HG03439 (cell line): Measurements from ENCODE around the gene SORBS2.
"Not testable (repeated sequence)": the region's sequence is repeated elsewhere in the genome, so short reads cannot be mapped to it uniquely, and the experiment has no call there.

ENCODE experiments used
- ATAC-seq: cut with Tn5 transposase; IDR thresholded peaks from one replicate; pipeline ENCODE4 v1.9.1; 2021; ENCODE audit warnings: mild to moderate bottlenecking, moderate library complexity; ENCODE audit not compliant: unreplicated experiment

Gene SORBS2

GRCh38 chr4:185716577-185717376 is 95.2 kb downstream of the SORBS2 start:
- ATAC-seq: no peak

- ATAC-seq: no peak
These were observed 95.8 kb downstream of the SORBS2 start for GRCh38 chr4:185716141-185716551.

- ATAC-seq: not testable (repeated sequence)
These were observed 97.5 kb downstream of the SORBS2 start for GRCh38 chr4:185714524-185714923.

DNA sequence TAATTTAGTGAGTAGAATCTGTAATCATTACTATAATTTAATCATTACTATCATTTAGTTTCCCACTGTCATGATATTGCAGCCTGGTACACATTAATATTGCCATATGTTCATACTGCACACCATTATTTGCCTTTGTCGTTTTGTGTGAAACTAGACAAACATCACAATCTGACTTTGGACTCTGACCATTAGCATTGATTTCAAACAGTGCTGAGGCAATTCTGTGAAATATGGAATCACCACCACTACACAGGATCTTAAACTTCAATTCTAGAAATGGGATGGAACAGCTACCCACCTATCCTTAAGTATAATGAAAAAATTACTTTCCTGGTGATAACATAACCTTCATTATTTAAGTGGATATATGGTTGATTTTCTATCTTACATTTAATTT is 98.3 kb downstream of the SORBS2 start:
- no peak for ATAC-seq

GRCh38 chr4:185713272-185713671 is 98.7 kb downstream of the SORBS2 start:
- ATAC-seq: no peak

DNA sequence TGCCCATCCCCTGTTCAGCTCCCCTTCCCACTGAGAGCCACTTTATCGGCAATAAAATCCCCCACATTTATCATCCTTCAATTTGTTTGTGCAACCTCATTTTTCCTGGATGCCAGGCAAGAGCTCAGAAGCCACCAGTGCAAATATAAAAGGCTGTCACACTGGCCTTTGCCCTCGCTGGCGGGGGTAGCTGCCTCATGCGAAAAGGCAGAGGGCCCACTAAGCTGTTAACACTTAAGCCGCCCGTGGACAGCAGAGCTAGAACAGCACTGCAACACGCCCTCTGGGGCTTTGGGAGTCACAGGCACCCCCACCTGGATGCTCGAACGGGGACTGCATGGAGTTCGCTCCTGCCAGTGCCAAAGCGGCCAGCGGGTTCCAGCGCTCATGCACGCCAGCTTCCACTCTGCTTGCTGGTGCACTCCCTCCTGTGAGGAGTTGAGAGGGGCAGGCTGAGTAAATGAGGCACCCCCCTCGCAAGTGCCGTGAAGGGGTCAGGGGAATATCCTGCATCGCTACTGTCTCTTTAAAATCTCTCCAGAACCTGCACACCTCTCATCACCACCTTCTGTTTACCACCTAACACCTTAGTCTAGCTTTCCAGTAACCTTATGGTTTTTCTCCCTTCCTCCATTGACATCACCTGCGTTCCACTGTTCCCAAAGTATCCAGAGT is 99.5 kb downstream of the SORBS2 start:
- no peak for ATAC-seq

DNA sequence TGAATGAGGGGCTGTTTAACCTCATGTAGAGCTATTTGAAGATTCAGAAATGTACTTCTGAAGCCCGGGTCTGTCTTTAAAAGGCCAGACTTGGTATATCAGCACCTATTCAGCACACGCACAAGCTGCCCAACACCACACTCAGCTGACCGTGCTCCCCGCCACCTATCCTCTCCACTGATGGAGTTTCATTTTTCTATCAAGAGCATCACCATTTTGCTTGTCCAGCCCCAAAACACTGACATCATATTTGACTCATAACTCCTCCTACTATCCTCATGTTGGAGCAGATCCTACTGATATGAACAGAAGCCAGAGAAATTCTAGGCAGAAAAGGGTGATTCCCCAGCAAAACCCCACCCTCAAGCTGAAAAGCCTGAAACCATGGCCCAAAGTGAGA is 100.3 kb downstream of the SORBS2 start:
- ATAC-seq: no peak

- no peak for ATAC-seq
These were observed 101.5 kb downstream of the SORBS2 start for GRCh38 chr4:185710487-185710995.

DNA sequence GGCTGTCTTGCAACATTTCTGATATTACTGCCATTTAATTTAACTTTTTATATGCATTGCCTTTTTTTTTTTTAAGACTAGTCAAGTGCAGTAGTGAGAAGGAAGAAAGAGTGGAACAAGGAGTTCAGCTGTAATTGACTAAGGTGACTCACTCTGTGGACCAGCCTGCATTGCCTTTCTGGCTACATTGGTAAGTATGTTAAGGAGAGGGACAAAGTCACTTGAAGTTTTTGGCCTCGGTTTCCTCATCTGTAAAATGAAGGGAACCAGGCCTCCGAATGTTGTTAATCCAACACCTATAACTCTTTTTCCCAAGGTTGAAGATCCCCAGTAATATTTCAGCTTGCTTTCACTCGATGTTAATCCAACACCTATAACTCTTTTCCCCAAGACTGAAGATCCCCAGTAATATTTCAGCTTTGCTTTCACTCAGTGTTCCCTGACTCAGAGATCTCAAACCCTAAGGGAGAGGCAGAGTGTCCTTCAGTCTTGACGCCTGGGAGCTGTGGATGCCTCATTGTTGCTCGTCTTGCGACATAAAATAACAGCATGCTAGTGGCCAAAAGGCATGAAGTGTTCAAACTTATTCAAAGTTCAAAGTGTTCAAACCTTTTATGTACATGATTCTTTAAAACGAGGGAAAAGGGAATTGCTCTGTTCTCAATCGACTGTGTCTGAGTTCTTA is 102.0 kb downstream of the SORBS2 start:
- ATAC-seq: no peak

DNA sequence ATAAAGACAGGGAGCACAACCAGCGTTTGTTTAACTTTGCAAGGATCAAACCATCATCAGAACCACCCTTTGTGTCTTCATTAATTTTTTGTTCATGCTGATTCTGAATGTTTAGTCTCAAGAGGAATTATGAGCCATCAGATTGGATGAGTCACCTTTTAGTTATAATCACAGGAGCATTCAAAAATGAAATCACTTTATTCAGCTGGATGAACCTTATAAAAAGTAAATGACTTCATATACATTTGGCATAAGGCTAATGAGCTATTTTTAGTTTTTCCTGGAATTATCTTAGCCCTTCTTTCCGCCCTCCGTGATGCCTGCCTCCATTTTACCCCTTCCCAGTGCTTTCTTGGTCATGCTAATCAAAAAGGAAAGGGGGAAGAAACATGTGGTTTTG is 103.6 kb downstream of the SORBS2 start:
- ATAC-seq: no peak

DNA sequence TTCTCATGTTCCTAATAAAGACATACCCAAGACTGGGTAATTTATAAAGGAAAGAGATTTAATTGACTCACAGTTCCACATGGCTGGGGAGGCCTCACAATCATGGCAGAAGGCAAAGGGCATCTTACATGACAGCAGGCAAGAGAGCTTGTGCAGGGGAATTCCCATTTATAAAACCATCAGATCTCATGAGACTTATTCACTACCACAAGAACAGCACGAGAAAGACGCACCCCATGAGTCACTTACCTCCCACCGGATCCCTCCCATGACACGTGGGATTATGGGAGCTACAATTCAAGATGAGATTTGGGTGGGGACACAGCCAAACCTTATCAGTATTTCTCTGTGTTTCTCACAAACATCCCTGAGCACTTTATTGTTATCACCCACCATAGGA is 104.4 kb downstream of the SORBS2 start:
- not testable (repeated sequence) for ATAC-seq

GRCh38 chr4:185702147-185702663 is 109.8 kb downstream of the SORBS2 start:
- ATAC-seq: no peak

DNA sequence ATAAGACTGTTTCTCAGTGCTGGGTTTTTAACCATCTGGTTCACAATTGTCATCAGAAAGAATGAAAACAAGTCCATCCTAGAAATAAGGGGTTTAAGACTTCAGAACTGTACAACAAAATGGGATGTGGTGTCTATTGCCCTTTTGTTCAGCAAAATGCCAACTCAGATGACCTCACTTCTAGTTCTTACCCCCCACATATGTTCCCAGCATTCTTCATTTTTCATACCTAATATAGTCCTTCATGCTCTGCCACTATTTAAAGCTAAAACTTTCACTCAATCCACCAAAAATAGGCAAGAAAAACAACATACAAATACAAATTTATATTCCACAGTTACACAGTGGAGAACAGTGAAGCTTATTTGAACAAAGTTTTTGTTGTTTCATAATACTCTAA is 111.4 kb downstream of the SORBS2 start:
- ATAC-seq: no peak

DNA sequence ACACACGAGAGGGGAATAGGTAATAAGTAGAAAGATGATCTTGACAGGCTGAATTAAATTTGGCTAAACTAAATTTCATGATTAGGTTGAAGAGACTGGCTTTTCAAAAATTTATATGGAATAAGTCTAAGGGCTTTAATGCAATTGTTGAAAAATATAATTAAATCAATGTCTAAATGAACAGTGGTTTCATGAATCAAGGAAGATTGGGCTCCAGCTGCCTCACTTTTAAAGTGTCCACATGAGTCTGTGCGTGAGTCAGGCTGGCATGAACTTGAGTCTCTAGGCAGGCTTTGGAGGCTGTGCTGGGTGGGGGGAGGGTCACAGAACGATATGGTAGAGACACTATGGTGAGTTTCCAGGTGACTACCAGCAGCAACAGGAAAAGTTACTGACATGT is 111.9 kb downstream of the SORBS2 start:
- ATAC-seq: no peak

DNA sequence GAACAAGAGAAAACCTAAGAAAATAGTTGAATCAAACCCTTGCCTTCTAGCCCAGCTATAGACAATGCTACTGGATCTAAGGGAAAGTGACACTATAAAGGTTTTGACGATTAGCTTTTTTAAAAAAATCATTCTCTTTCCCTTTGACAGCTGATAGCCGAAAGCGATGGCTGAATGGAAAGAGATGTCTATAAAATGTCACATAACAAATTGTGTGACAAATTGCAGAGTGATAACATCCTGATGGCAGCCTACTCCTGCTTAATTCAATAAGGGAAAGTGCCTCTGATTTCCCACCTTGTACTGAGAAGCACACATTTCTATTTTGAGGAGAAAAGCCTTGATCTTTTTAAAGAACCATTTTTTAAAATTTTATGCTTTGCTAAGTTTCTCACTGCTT is 114.5 kb downstream of the SORBS2 start:
- no peak for ATAC-seq

DNA sequence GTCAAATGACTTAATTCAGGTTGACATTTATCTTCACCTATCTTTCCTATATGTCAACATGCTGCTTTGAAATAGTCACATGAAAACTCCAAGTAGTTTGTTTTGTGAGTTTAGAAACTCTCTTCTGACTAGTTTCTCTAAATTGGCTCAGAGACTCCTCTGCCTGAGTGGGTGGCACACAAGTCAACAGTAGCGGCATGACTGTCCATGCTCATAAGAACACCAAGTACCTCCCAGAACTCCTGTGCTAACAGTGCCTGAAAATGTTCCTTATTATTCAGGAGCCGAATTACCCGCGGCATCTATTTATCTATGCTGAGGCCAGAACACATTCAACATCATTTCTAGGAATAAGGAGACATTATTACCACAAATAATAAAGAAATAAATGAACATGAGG is 116.3 kb downstream of the SORBS2 start:
- ATAC-seq: no peak

- no peak for ATAC-seq
These were observed 118.3 kb downstream of the SORBS2 start for GRCh38 chr4:185693548-185694215.

GRCh38 chr4:185689407-185689806 is 122.6 kb downstream of the SORBS2 start:
- ATAC-seq: no peak

DNA sequence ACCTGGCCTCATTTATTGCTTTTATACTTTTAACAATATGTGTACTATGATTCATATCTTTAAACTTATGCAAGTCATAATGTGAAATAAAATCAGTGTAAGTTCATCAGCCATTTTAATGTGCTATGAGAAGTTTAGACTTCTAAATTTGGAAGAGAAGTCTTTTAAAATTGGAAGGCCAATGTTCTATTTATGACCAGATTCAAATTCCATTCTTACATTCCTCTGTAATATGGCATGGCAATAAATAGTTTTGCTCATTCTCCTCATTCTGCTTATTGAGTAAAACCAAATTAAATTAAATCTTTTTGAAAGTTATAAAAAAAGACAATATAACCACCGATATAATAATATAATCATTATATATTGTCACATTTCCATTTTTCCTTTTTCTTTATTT is 126.2 kb downstream of the SORBS2 start:
- no peak for ATAC-seq

DNA sequence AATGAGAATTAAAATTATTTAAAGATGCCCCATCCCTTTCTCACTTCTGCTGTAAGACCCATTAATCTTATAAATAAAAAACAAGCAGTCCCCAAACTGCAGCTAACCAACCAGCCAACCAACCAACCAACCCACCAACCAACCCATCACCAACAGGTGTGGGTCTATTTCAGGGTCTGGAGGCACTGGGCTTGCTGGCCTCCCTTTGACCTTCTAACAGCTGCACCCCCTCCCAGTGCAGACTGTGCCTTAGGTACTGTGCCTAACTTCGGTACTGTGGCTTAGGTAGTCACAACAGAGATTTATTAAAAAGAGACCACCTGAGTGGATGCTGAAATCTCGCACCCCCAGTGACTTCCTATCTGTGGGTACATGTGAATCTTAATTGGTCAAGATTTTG is 128.1 kb downstream of the SORBS2 start:
- ATAC-seq: no peak

DNA sequence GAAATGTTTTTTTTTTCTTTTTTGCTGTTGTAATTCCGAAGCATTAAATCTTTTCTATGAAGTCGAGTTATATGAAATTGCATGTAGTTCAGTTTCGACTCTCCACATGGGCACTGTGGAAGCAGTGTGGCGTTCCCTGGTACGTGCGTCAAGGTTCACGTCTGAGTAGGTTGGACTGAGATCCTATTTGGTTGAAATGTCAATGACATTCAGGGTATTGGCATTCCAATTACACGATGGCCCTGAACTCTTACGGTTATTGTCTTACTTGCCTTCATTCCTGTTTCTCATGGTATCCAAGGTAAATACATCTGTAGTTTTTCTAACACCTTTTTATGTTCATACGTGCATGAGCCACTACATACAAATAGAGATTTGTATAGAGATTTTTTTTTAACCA is 128.8 kb downstream of the SORBS2 start:
- no peak for ATAC-seq
